Activated CD4-positive, alpha-beta T cell treated with anti-CD3 and anti-CD28 coated beads for 48 hours (primary cell): ENCODE measurements around the gene RAD50.

Source experiments
- DNase-seq: peaks from one replicate; pipeline ENCODE4 v3.0.0-alpha.2; 2020

Gene RAD50

GRCh38 chr5:132637241-132637640 is 80.5 kb downstream of the RAD50 start:
- DNase-seq: no peak

- peak; percentile 37 for DNase-seq
Observed at GRCh38 chr5:132639706-132640130, 82.9 kb downstream of the RAD50 start.

- no peak for DNase-seq
Observed at GRCh38 chr5:132640613-132641012, 83.8 kb downstream of the RAD50 start.

- peak; percentile 65 for DNase-seq
Observed at GRCh38 chr5:132641241-132641723, 84.5 kb downstream of the RAD50 start.

GRCh38 chr5:132641841-132642240 is 85.1 kb downstream of the RAD50 start:
- DNase-seq: peak; percentile 43

- DNase-seq: no peak
Observed at GRCh38 chr5:132644177-132644576, 87.4 kb downstream of the RAD50 start.

GRCh38 chr5:132646583-132647266 is 89.9 kb downstream of the RAD50 start:
- no peak for DNase-seq

- DNase-seq: no peak
Observed at GRCh38 chr5:132647473-132647872, 90.7 kb downstream of the RAD50 start.

GRCh38 chr5:132648355-132648754 is 91.6 kb downstream of the RAD50 start:
- no peak for DNase-seq

- DNase-seq: no peak
Observed at GRCh38 chr5:132651838-132652469, 95.2 kb downstream of the RAD50 start.

- no peak for DNase-seq
Observed at GRCh38 chr5:132653716-132654115, 96.9 kb downstream of the RAD50 start.

- DNase-seq: peak; percentile 48
Observed at GRCh38 chr5:132655821-132656773, 99.3 kb downstream of the RAD50 start.

GRCh38 chr5:132656774-132657355 is 100.1 kb downstream of the RAD50 start:
- DNase-seq: no peak

GRCh38 chr5:132657676-132658380 is 101.1 kb downstream of the RAD50 start, which contains the start of gene IL13:
IL13 (plus strand) TSS chr5:132658173; CDS start chr5:132658187, 14 bp downstream.
- peak; percentile 36 for DNase-seq

- DNase-seq: no peak
Observed at GRCh38 chr5:132658381-132659302, 101.9 kb downstream of the RAD50 start.

GRCh38 chr5:132659598-132660493 is 103.1 kb downstream of the RAD50 start:
- no peak for DNase-seq

GRCh38 chr5:132661231-132662003 is 104.6 kb downstream of the RAD50 start:
- DNase-seq: peak; percentile 33

- no peak for DNase-seq
Observed at GRCh38 chr5:132662004-132662401, 105.2 kb downstream of the RAD50 start.
